ENCODE measurements around the gene APC. TPM values are rescaled to one million over a fixed set of nuclear protein-coding genes. Genes with fewer than 3 reads are reported as not detected.

Gene APC
- total RNA-seq, 1 experiment from 2014 or later = 24.0 TPM

GRCh38 chr5:112734597-112734996 is 3.1 kb upstream of the APC start:
- no peaks in the 10 kb centered on the region for H3K9me3 ChIP-seq (ENCODE audit: control insufficient read depth in 1 of 2, insufficient read depth in 1 of 2, low read depth in 1 of 2, low read length in 2 of 2)
- ATAC-seq (no peak), DNase-seq (ENCODE audit: low read depth, low spot score) (no peak)
- H3K4me2 ChIP-seq (ENCODE audit: low read length) = no peak overlapping the region
- POLR2A ChIA-PET = no interaction called here
- H3K79me2 ChIP-seq (ENCODE audit: insufficient read depth, low read length) = peaks cover 12% of the 10 kb centered on the region
- intact Hi-C loops (cut with micrococcal nuclease) = no loop called here
- RAD21 ChIA-PET (ENCODE audit: low non-redundant PET in 1 of 2, low total read pairs in 2 of 2, uncharacterized antibody in 2 of 2, unreplicated experiment in 2 of 2) = no interaction called here
- no peaks in the 10 kb centered on the region for H3K36me3 ChIP-seq (ENCODE audit: control insufficient read depth in 1 of 2, insufficient read depth in 2 of 2, low read length in 2 of 2)
- BruUV-seq (replicated peaks) = no TSS peak
- H3K27ac ChIP-seq (ENCODE audit: low read depth, low read length) = no peak overlapping the region
- no peak overlapping the region for H2AFZ ChIP-seq (ENCODE audit: low read depth, low read length, poor library complexity, severe bottlenecking)
- H3K9me2 ChIP-seq (ENCODE audit: insufficient read depth) = no peaks in the 10 kb centered on the region
- H4K20me1 ChIP-seq (ENCODE audit: insufficient read depth) = no peaks in the 10 kb centered on the region
- H3K27me3 ChIP-seq (ENCODE audit: insufficient read depth, low read length) = no peaks in the 10 kb centered on the region
- peaks cover 0 to 13% of the 10 kb centered on the region in 2 experiments; a peak in 2 of 4 replicates for H3K4me1 ChIP-seq (ENCODE audit: control insufficient read depth in 1 of 2, insufficient read depth in 2 of 2, low read length in 2 of 2)
- CTCF ChIA-PET = no interaction called here
- TF ChIP-seq POLR2AphosphoS5 (IDR thresholded peaks at IDR 0.05; ENCODE audit: low read depth, low read length) = no peak
- TF ChIP-seq JUND (IDR thresholded peaks at IDR 0.05) = no peak
- TF ChIP-seq FOSL1 (IDR thresholded peaks at IDR 0.05; ENCODE audit: low read depth) = no peak
- no peak for TF ChIP-seq SIN3A (IDR thresholded peaks at IDR 0.05; ENCODE audit: low read depth)
- TF ChIP-seq SP1 (IDR thresholded peaks at IDR 0.05; ENCODE audit: low read depth) = no peak
- no peak for TF ChIP-seq POLR2A (IDR thresholded peaks at IDR 0.05; ENCODE audit: borderline replicate concordance, extremely low read depth, insufficient read depth, insufficient read length)
- no peak for TF ChIP-seq CTCF (IDR thresholded peaks at IDR 0.05 in 2 of 3, conservative IDR thresholded peaks at IDR 0.05 in 1 of 3; ENCODE audit: borderline replicate concordance in 1 of 3, insufficient read depth in 1 of 3, low read depth in 2 of 3, low read length in 2 of 3)
- no peak overlapping the region for H3K9ac ChIP-seq (ENCODE audit: low read length)
- no peak overlapping the region for H3K4me3 ChIP-seq (replicated peaks in 1 of 2; ENCODE audit: low read depth in 1 of 2, low read length in 2 of 2)

- no peak overlapping the region for H3K4me2 ChIP-seq (ENCODE audit: low read length)
- no peaks in the 10 kb centered on the region for H3K36me3 ChIP-seq (ENCODE audit: control insufficient read depth in 1 of 2, insufficient read depth in 2 of 2, low read length in 2 of 2)
- peaks cover 0 to 13% of the 10 kb centered on the region in 2 experiments; a peak in 2 of 4 replicates for H3K4me1 ChIP-seq (ENCODE audit: control insufficient read depth in 1 of 2, insufficient read depth in 2 of 2, low read length in 2 of 2)
- CTCF ChIA-PET = no interaction called here
- no peaks in the 10 kb centered on the region for H3K9me2 ChIP-seq (ENCODE audit: insufficient read depth)
- ATAC-seq (no peak), DNase-seq (ENCODE audit: low read depth, low spot score) (no peak)
- POLR2A ChIA-PET = no interaction called here
- intact Hi-C loops (cut with micrococcal nuclease) = no loop called here
- peaks cover 8% of the 10 kb centered on the region for H3K79me2 ChIP-seq (ENCODE audit: insufficient read depth, low read length)
- H3K27ac ChIP-seq (ENCODE audit: low read depth, low read length) = no peak overlapping the region
- H3K4me3 ChIP-seq (replicated peaks in 1 of 2; ENCODE audit: low read depth in 1 of 2, low read length in 2 of 2) = no peak overlapping the region
- RAD21 ChIA-PET (ENCODE audit: low non-redundant PET in 1 of 2, low total read pairs in 2 of 2, uncharacterized antibody in 2 of 2, unreplicated experiment in 2 of 2) = no interaction called here
- H3K9me3 ChIP-seq (ENCODE audit: control insufficient read depth in 1 of 2, insufficient read depth in 1 of 2, low read depth in 1 of 2, low read length in 2 of 2) = no peaks in the 10 kb centered on the region
- H4K20me1 ChIP-seq (ENCODE audit: insufficient read depth) = no peaks in the 10 kb centered on the region
- BruUV-seq (replicated peaks) = no TSS peak
- TF ChIP-seq TCF7L2 (IDR thresholded peaks at IDR 0.05; ENCODE audit: borderline replicate concordance, extremely low read depth, insufficient read depth, insufficient read length) = no peak
- no peak for TF ChIP-seq ATF3 (IDR thresholded peaks at IDR 0.05)
- no peak for TF ChIP-seq RAD21 (IDR thresholded peaks at IDR 0.05; ENCODE audit: low read depth)
- no peak for TF ChIP-seq EGR1 (IDR thresholded peaks at IDR 0.05; ENCODE audit: low read depth)
- no peak for TF ChIP-seq MAX (IDR thresholded peaks at IDR 0.05)
- no peak for TF ChIP-seq ZNF274 (IDR thresholded peaks at IDR 0.05; ENCODE audit: low read depth, low read length)
- no peak for TF ChIP-seq CTCF (IDR thresholded peaks at IDR 0.05 in 2 of 3, conservative IDR thresholded peaks at IDR 0.05 in 1 of 3; ENCODE audit: borderline replicate concordance in 1 of 3, insufficient read depth in 1 of 3, low read depth in 2 of 3, low read length in 2 of 3)
- TF ChIP-seq CEBPB (IDR thresholded peaks at IDR 0.05; ENCODE audit: low read depth) = no peak
- no peak for TF ChIP-seq POLR2AphosphoS5 (IDR thresholded peaks at IDR 0.05; ENCODE audit: low read depth, low read length)
- TF ChIP-seq CBX3 (IDR thresholded peaks at IDR 0.05; ENCODE audit: low read depth) = no peak
- no peak for TF ChIP-seq ELF1 (IDR thresholded peaks at IDR 0.05; ENCODE audit: borderline replicate concordance, low read depth)
- TF ChIP-seq YY1 (IDR thresholded peaks at IDR 0.05; ENCODE audit: extremely low read depth, insufficient replicate concordance, low read depth, low read length) = no peak
- no peak overlapping the region for H2AFZ ChIP-seq (ENCODE audit: low read depth, low read length, poor library complexity, severe bottlenecking)
- no peak overlapping the region for H3K9ac ChIP-seq (ENCODE audit: low read length)
- H3K27me3 ChIP-seq (ENCODE audit: insufficient read depth, low read length) = no peaks in the 10 kb centered on the region
Observed at GRCh38 chr5:112735702-112736101, 2.0 kb upstream of the APC start.
